ENCODE data around the gene SLC25A11.

GRCh38 chr17:4978726-4979125 is 38.9 kb upstream of the SLC25A11 start:
- TF ChIP-seq CTCF (IDR thresholded peaks at IDR 0.05) (no peak), POLR2A (IDR thresholded peaks at IDR 0.05) (no peak)

Data from vagina (tissue), 2 donors.